Neural progenitor cell (in vitro differentiated cells): ENCODE measurements around the gene OLFM3. TPM values are rescaled to one million over a fixed set of nuclear protein-coding genes. Genes with fewer than 3 reads are reported as not detected.

ENCODE experiments used
- DNase-seq: peaks from one replicate; pipeline ENCODE4 v3.0.0-alpha.2; 2016; ENCODE audit warnings: low spot score
- H2AFZ ChIP-seq: fragments of 200-600 bp; sonication (generic); replicated peaks from 2 replicates; pipeline ENCODE4 v1.6.1; 2016; ENCODE audit warnings: antibody characterized with exemption
- H3F3A ChIP-seq: fragments of 200-600 bp; sonication (generic); 2 replicates; pipeline ENCODE4 v1.6.1; 2016; ENCODE audit warnings: antibody characterized with exemption, low read depth
- H3K27ac ChIP-seq: fragments of 200-600 bp; sonication (generic); 2 replicates; pipeline ENCODE4 v1.5.1; 2016; ENCODE audit warnings: mild to moderate bottlenecking
- H3K27me3 ChIP-seq: fragments of 200-600 bp; sonication (generic); 2 replicates; pipeline ENCODE4 v1.6.1; 2016; ENCODE audit warnings: mild to moderate bottlenecking, moderate library complexity
- H3K36me3 ChIP-seq: fragments of 200-600 bp; sonication (generic); 2 replicates; pipeline ENCODE4 v1.5.1; 2016
- H3K4me1 ChIP-seq: fragments of 200-600 bp; sonication (generic); 2 replicates; pipeline ENCODE4 v1.6.1; 2016; ENCODE audit warnings: mixed run types
- H3K4me2 ChIP-seq: fragments of 200-600 bp; sonication (generic); 2 replicates; pipeline ENCODE4 v1.6.1; 2016
- H3K4me3 ChIP-seq: fragments of 200-600 bp; sonication (generic); 2 replicates; pipeline ENCODE4 v1.5.1; 2016
- H3K79me2 ChIP-seq: fragments of 200-600 bp; sonication (generic); 2 replicates; pipeline ENCODE4 v1.6.1; 2016; ENCODE audit warnings: low read depth
- H3K9ac ChIP-seq: fragments of 200-600 bp; sonication (generic); 2 replicates; pipeline ENCODE4 v1.6.1; 2016
- H3K9me3 ChIP-seq: fragments of 200-600 bp; sonication (generic); 2 replicates; pipeline ENCODE4 v1.5.1; 2016; ENCODE audit warnings: low read depth
- H4K20me1 ChIP-seq: fragments of 200-600 bp; sonication (generic); 2 replicates; pipeline ENCODE4 v1.6.1; 2016; ENCODE audit warnings: low read depth
- H3K27ac Mint-ChIP-seq: 3 replicates; pipeline ENCODE4 v1.8.0; 2021; ENCODE audit warnings: mixed read lengths
- H3K27me3 Mint-ChIP-seq: 2 replicates; pipeline ENCODE4 v1.8.0; 2022; ENCODE audit warnings: low read depth, mild to moderate bottlenecking, inconsistent platforms, moderate library complexity, mixed read lengths; ENCODE audit not compliant: insufficient read depth
- H3K36me3 Mint-ChIP-seq: 3 replicates; pipeline ENCODE4 v1.8.0; 2021; ENCODE audit warnings: mixed read lengths
- H3K4me1 Mint-ChIP-seq: 3 replicates; pipeline ENCODE4 v1.8.0; 2021; ENCODE audit warnings: mixed read lengths
- H3K4me3 Mint-ChIP-seq: 3 replicates; pipeline ENCODE4 v1.8.0; 2021; ENCODE audit warnings: mild to moderate bottlenecking, moderate library complexity, mixed read lengths
- H3K9me3 Mint-ChIP-seq: 3 replicates; pipeline ENCODE4 v1.8.0; 2020; ENCODE audit warnings: mixed read lengths
- EZH2 ChIP-seq: fragments of 200-600 bp; sonication (generic); IDR thresholded peaks from 2 replicates; pipeline ENCODE4 v1.6.1; 2017; ENCODE audit warnings: antibody characterized with exemption, mild to moderate bottlenecking, moderate library complexity
- EZH2phosphoT487 ChIP-seq: fragments of 200-600 bp; sonication (generic); IDR thresholded peaks from 2 replicates; pipeline ENCODE4 v1.6.1; 2017; ENCODE audit warnings: antibody characterized with exemption
- total RNA-seq: library from RNA; depleted of rRNA; stranded (reverse); fragments of >200 nt; gene quantifications from 2 replicates; pipeline ENCODE4 v1.2.3, GENCODE V29; 2015; ENCODE audit warnings: low replicate concordance
- TF ChIP-seq, protein P1 (sequence below): fragments of 200-600 bp; sonication (generic); IDR thresholded peaks from 2 replicates; pipeline ENCODE4 v1.5.1; 2017; ENCODE audit warnings: antibody characterized with exemption, mild to moderate bottlenecking

OLFM3 gene
- total RNA-seq, 1 donor from 2014 or later, result 4.4 TPM

GRCh38 chr1:101907264-101907663, 89.5 kb downstream of the OLFM3 start:
- Histone ChIP-seq H3K9me3 (no peaks in the 10 kb centered on the region), H3K79me2 (no peaks in the 10 kb centered on the region), H3K4me1 (peaks cover 42% of the 10 kb centered on the region), H4K20me1 (no peaks in the 10 kb centered on the region), H3F3A (no peaks in the 10 kb centered on the region), H3K4me2 (no peak overlapping the region), H3K9ac (no peak overlapping the region), H3K27me3 (no peaks in the 10 kb centered on the region), H3K4me3 (no peak overlapping the region), H3K27ac (no peak overlapping the region), H3K36me3 (no peaks in the 10 kb centered on the region), H2AFZ (no peak overlapping the region)
- DNase-seq, result no peak
- peaks cover 13% of the 10 kb centered on the region for H3K4me1 Mint-ChIP-seq
- H3K9me3 Mint-ChIP-seq, result no peaks in the 10 kb centered on the region
- TF ChIP-seq, protein P1, sequence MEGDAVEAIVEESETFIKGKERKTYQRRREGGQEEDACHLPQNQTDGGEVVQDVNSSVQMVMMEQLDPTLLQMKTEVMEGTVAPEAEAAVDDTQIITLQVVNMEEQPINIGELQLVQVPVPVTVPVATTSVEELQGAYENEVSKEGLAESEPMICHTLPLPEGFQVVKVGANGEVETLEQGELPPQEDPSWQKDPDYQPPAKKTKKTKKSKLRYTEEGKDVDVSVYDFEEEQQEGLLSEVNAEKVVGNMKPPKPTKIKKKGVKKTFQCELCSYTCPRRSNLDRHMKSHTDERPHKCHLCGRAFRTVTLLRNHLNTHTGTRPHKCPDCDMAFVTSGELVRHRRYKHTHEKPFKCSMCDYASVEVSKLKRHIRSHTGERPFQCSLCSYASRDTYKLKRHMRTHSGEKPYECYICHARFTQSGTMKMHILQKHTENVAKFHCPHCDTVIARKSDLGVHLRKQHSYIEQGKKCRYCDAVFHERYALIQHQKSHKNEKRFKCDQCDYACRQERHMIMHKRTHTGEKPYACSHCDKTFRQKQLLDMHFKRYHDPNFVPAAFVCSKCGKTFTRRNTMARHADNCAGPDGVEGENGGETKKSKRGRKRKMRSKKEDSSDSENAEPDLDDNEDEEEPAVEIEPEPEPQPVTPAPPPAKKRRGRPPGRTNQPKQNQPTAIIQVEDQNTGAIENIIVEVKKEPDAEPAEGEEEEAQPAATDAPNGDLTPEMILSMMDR, result no peak
- TF ChIP-seq EZH2, result no peak
- TF ChIP-seq EZH2phosphoT487, result no peak
- no peak overlapping the region for H3K27ac Mint-ChIP-seq
- H3K27me3 Mint-ChIP-seq, result peaks cover 2% of the 10 kb centered on the region
- no peak overlapping the region for H3K4me3 Mint-ChIP-seq
- no peaks in the 10 kb centered on the region for H3K36me3 Mint-ChIP-seq

DNA sequence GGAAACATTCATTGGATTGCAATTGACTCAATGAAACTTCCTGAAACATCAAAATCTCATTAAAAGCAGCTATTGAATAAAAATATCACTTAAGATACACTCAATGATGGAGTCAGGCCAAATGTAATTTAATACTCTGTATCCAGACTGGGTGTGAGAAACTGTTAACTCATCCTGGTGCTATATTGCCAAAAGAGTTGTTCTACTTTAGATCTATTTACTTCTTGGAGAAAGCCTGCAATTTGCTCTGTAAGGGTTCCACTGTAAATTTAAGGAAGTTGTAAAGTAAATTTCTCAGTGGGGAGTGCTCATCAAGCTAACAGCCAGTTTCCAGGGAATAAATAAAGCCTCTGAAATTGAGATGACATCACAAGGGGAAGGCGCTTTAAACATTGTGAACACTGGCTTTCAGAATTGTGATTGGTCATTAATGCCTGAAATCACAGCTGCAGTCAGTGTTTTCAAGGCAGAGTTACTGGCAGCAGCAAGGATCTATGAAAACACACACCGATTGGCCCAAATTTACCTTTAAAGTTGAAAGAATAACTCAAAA, 91.4 kb downstream of the OLFM3 start:
- H3K36me3 ChIP-seq, result no peaks in the 10 kb centered on the region
- H3K27ac ChIP-seq, result peak overlapping the region; percentile 60
- Mint-ChIP-seq H3K4me3 (no peak overlapping the region), H3K36me3 (no peaks in the 10 kb centered on the region), H3K9me3 (no peaks in the 10 kb centered on the region), H3K4me1 (peaks cover 13% of the 10 kb centered on the region), H3K27me3 (peaks cover 2% of the 10 kb centered on the region), H3K27ac (no peak overlapping the region)
- H2AFZ ChIP-seq, result peak overlapping the region; percentile 93
- no peaks in the 10 kb centered on the region for H4K20me1 ChIP-seq
- no peaks in the 10 kb centered on the region for H3F3A ChIP-seq
- no peaks in the 10 kb centered on the region for H3K27me3 ChIP-seq
- H3K4me1 ChIP-seq, result peaks cover 47% of the 10 kb centered on the region
- no peak overlapping the region for H3K4me3 ChIP-seq
- H3K79me2 ChIP-seq, result no peaks in the 10 kb centered on the region
- no peak overlapping the region for H3K4me2 ChIP-seq
- no peaks in the 10 kb centered on the region for H3K9me3 ChIP-seq
- DNase-seq, result no peak
- TF ChIP-seq, protein P1, result no peak
- TF ChIP-seq EZH2phosphoT487, result no peak
- no peak for TF ChIP-seq EZH2
- no peak overlapping the region for H3K9ac ChIP-seq

- no peak overlapping the region for H3K27ac Mint-ChIP-seq
- TF ChIP-seq, protein P1, result no peak
- TF ChIP-seq EZH2 (no peak), EZH2phosphoT487 (no peak)
- no peaks in the 10 kb centered on the region for H3K27me3 ChIP-seq
- H2AFZ ChIP-seq, result no peak overlapping the region
- peaks cover 13% of the 10 kb centered on the region for H3K4me1 Mint-ChIP-seq
- no peak overlapping the region for H3K4me2 ChIP-seq
- H3K4me3 Mint-ChIP-seq, result no peak overlapping the region
- H3K9me3 Mint-ChIP-seq, result no peaks in the 10 kb centered on the region
- no peak overlapping the region for H3K27ac ChIP-seq
- no peak for DNase-seq
- no peaks in the 10 kb centered on the region for H3K36me3 Mint-ChIP-seq
- no peaks in the 10 kb centered on the region for H4K20me1 ChIP-seq
- no peaks in the 10 kb centered on the region for H3K36me3 ChIP-seq
- H3F3A ChIP-seq, result no peaks in the 10 kb centered on the region
- no peak overlapping the region for H3K9ac ChIP-seq
- no peaks in the 10 kb centered on the region for H3K9me3 ChIP-seq
- H3K27me3 Mint-ChIP-seq, result no peaks in the 10 kb centered on the region
- H3K4me3 ChIP-seq, result no peak overlapping the region
- H3K4me1 ChIP-seq, result peaks cover 42% of the 10 kb centered on the region
- no peaks in the 10 kb centered on the region for H3K79me2 ChIP-seq
Measured at GRCh38 chr1:101902199-101902598, 94.5 kb downstream of the OLFM3 start.
